Osteoblast (primary cell): ENCODE results near the gene C1orf105. TPM values are rescaled to one million over a fixed set of nuclear protein-coding genes. Genes with fewer than 3 reads are reported as not detected.

Experiments
- DNase-seq: peaks from one replicate; pipeline ENCODE4 v3.0.0; 2011; ENCODE audit warnings: low spot score, mixed read lengths; ENCODE audit not compliant: insufficient read length; ENCODE audit errors: missing footprints
- H2AFZ ChIP-seq: 2 replicates; pipeline ENCODE4 v1.6.0; 2011; ENCODE audit warnings: mild to moderate bottlenecking, low read length
- H3K27ac ChIP-seq: 2 replicates; pipeline ENCODE4 v1.5.1; 2011; ENCODE audit warnings: mild to moderate bottlenecking, low read depth, low read length, moderate library complexity
- H3K27me3 ChIP-seq: 2 replicates; pipeline ENCODE4 v1.6.0; 2012; ENCODE audit warnings: mild to moderate bottlenecking, control low read depth, inconsistent platforms, low read length, moderate library complexity; ENCODE audit not compliant: insufficient read depth
- H3K36me3 ChIP-seq: 2 replicates; pipeline ENCODE4 v1.5.1; 2011; ENCODE audit warnings: mild to moderate bottlenecking, low read length, control low read depth, moderate library complexity; ENCODE audit not compliant: insufficient read depth
- H3K4me1 ChIP-seq: 2 replicates; pipeline ENCODE4 v1.5.1; 2011; ENCODE audit warnings: mild to moderate bottlenecking, low read length, control low read depth, moderate library complexity; ENCODE audit not compliant: insufficient read depth
- H3K4me2 ChIP-seq: 2 replicates; pipeline ENCODE4 v1.6.0; 2011; ENCODE audit warnings: mild to moderate bottlenecking, low read length; ENCODE audit not compliant: insufficient read depth
- H3K4me3 ChIP-seq: fragments of 200-600 bp; sonication (generic); 3 replicates; pipeline ENCODE4 v1.5.1; 2012; ENCODE audit warnings: mild to moderate bottlenecking, low read length, inconsistent platforms; ENCODE audit not compliant: insufficient read depth
- H3K79me2 ChIP-seq: 2 replicates; pipeline ENCODE4 v1.6.0; 2012; ENCODE audit warnings: mild to moderate bottlenecking, low read length, control low read depth, inconsistent platforms; ENCODE audit not compliant: insufficient read depth
- H3K9me3 ChIP-seq: 2 replicates; pipeline ENCODE4 v1.5.1; 2011; ENCODE audit warnings: low read depth, low read length, control low read depth
- H4K20me1 ChIP-seq: 2 replicates; pipeline ENCODE4 v1.6.0; 2012; ENCODE audit warnings: mild to moderate bottlenecking, low read length, control low read depth; ENCODE audit not compliant: insufficient read depth
- CTCF ChIP-seq: IDR thresholded peaks from 2 replicates; pipeline ENCODE4 v1.5.1; 2011; ENCODE audit warnings: mild to moderate bottlenecking, low read depth, low read length, moderate library complexity; ENCODE audit errors: extremely low read depth
- total RNA-seq: library from RNA; depleted of rRNA; stranded (reverse); fragments of >200 nt; gene quantifications from 2 replicates; pipeline ENCODE4 v1.2.3, GENCODE V29; 2012

Gene C1orf105
- total RNA-seq, 1 donor, result not detected

- Histone ChIP-seq H3K4me2 (no peak overlapping the region), H3K4me1 (peaks cover 21% of the 10 kb centered on the region), H3K79me2 (no peaks in the 10 kb centered on the region), H3K36me3 (no peaks in the 10 kb centered on the region), H3K4me3 (no peak overlapping the region), H3K27me3 (no peaks in the 10 kb centered on the region), H4K20me1 (no peaks in the 10 kb centered on the region), H2AFZ (peak overlapping the region; percentile 19), H3K27ac (no peak overlapping the region), H3K9me3 (no peaks in the 10 kb centered on the region)
- no peak for TF ChIP-seq CTCF
- DNase-seq, result no peak
These were observed 19.8 kb upstream of the C1orf105 start for GRCh38 chr1:172400722-172401105.

- Histone ChIP-seq H3K27me3 (no peaks in the 10 kb centered on the region), H4K20me1 (no peaks in the 10 kb centered on the region), H2AFZ (no peak overlapping the region), H3K4me2 (no peak overlapping the region), H3K4me3 (no peak overlapping the region), H3K27ac (no peak overlapping the region), H3K4me1 (peaks cover 21% of the 10 kb centered on the region), H3K9me3 (no peaks in the 10 kb centered on the region), H3K36me3 (no peaks in the 10 kb centered on the region), H3K79me2 (no peaks in the 10 kb centered on the region)
- DNase-seq, result no peak
- TF ChIP-seq CTCF, result no peak
These were observed 19.0 kb upstream of the C1orf105 start for GRCh38 chr1:172401477-172401876.

- TF ChIP-seq CTCF, result no peak
- H3K27ac ChIP-seq, result no peak overlapping the region
- H3K4me1 ChIP-seq, result peaks cover 21% of the 10 kb centered on the region
- H3K9me3 ChIP-seq, result no peaks in the 10 kb centered on the region
- H3K27me3 ChIP-seq, result no peaks in the 10 kb centered on the region
- H3K36me3 ChIP-seq, result no peaks in the 10 kb centered on the region
- H2AFZ ChIP-seq, result no peak overlapping the region
- H3K79me2 ChIP-seq, result no peaks in the 10 kb centered on the region
- H3K4me3 ChIP-seq, result no peak overlapping the region
- no peak overlapping the region for H3K4me2 ChIP-seq
- H4K20me1 ChIP-seq, result no peaks in the 10 kb centered on the region
- DNase-seq, result no peak
These were observed 18.6 kb upstream of the C1orf105 start for GRCh38 chr1:172401892-172402291.

GRCh38 chr1:172402878-172403569 lies 17.5 kb upstream of the C1orf105 start:
- H4K20me1 ChIP-seq, result no peaks in the 10 kb centered on the region
- H3K36me3 ChIP-seq, result no peaks in the 10 kb centered on the region
- no peak for DNase-seq

More at GRCh38 chr1:172402878-172403569, 17.5 kb upstream of the C1orf105 start:
- Histone ChIP-seq H2AFZ (no peak overlapping the region), H3K27ac (no peak overlapping the region), H3K4me1 (peaks cover 13% of the 10 kb centered on the region), H3K4me2 (no peak overlapping the region), H3K4me3 (no peak overlapping the region), H3K27me3 (no peaks in the 10 kb centered on the region), H3K9me3 (no peaks in the 10 kb centered on the region), H3K79me2 (no peaks in the 10 kb centered on the region)
- no peak for TF ChIP-seq CTCF
